Mesendoderm (in vitro differentiated cells): ENCODE data around the gene PXN.

Experiments
- DNase-seq: peaks from one replicate; pipeline ENCODE4 v3.0.0; 2013
- H2AK5ac ChIP-seq: 2 replicates; pipeline ENCODE4 v1.6.1; 2013; ENCODE audit warnings: low read length, inconsistent platforms
- H2BK120ac ChIP-seq: 2 replicates; pipeline ENCODE4 v1.6.1; 2013; ENCODE audit warnings: low read depth, mild to moderate bottlenecking, low read length, moderate library complexity, mixed read lengths
- H2BK15ac ChIP-seq: replicated peaks from 2 replicates; pipeline ENCODE4 v1.6.1; 2013; ENCODE audit warnings: low read depth, mild to moderate bottlenecking, moderate library complexity
- H2BK5ac ChIP-seq: 2 replicates; pipeline ENCODE4 v1.6.1; 2013; ENCODE audit warnings: low read length, inconsistent platforms
- H3K18ac ChIP-seq: 2 replicates; pipeline ENCODE4 v1.6.1; 2013; ENCODE audit warnings: mild to moderate bottlenecking, low read length, mixed read lengths
- H3K23ac ChIP-seq: one replicate; pipeline ENCODE4 v1.6.1; 2013; ENCODE audit warnings: low read length
- H3K27ac ChIP-seq: 2 replicates; pipeline ENCODE4 v1.5.1; 2013; ENCODE audit warnings: low read depth, mild to moderate bottlenecking, inconsistent platforms, low read length, moderate library complexity
- H3K27me3 ChIP-seq: 2 replicates; pipeline ENCODE4 v1.6.1; 2013; ENCODE audit warnings: low read length, control low read depth, mild to moderate bottlenecking, inconsistent platforms; ENCODE audit not compliant: insufficient read depth, poor library complexity
- H3K36me3 ChIP-seq: 2 replicates; pipeline ENCODE4 v1.6.1; 2013; ENCODE audit warnings: low read length, inconsistent platforms; ENCODE audit not compliant: control insufficient read depth, insufficient read depth
- H3K4ac ChIP-seq: one replicate; pipeline ENCODE4 v1.6.1; 2013; ENCODE audit warnings: low read depth, mild to moderate bottlenecking, low read length, moderate library complexity
- H3K4me1 ChIP-seq: 2 replicates; pipeline ENCODE4 v1.6.1; 2013; ENCODE audit warnings: low read depth, low read length, inconsistent platforms; ENCODE audit not compliant: control insufficient read depth
- H3K4me2 ChIP-seq: 2 replicates; pipeline ENCODE4 v1.6.1; 2013; ENCODE audit warnings: low read length
- H3K4me3 ChIP-seq: 2 replicates; pipeline ENCODE4 v1.5.1; 2013; ENCODE audit warnings: mild to moderate bottlenecking, low read length
- H3K56ac ChIP-seq: one replicate; pipeline ENCODE4 v1.6.1; 2013; ENCODE audit warnings: low read length
- H3K79me1 ChIP-seq: 2 replicates; pipeline ENCODE4 v1.6.1; 2013; ENCODE audit warnings: low read length, inconsistent platforms
- H3K79me2 ChIP-seq: 2 replicates; pipeline ENCODE4 v1.6.1; 2013; ENCODE audit warnings: mild to moderate bottlenecking, low read length; ENCODE audit not compliant: control insufficient read depth, insufficient read depth
- H3K9ac ChIP-seq: 2 replicates; pipeline ENCODE4 v1.6.1; 2013; ENCODE audit warnings: low read length, inconsistent platforms
- H4K5ac ChIP-seq: one replicate; pipeline ENCODE4 v1.6.1; 2013; ENCODE audit warnings: low read length
- H4K8ac ChIP-seq: one replicate; pipeline ENCODE4 v1.6.1; 2013; ENCODE audit warnings: low read depth, mild to moderate bottlenecking, control low read depth, low read length, moderate library complexity
- WGBS: extraction: QIAGEN DNeasy Blood & Tissue Kit; methylation state at CpG from one replicate; pipeline ENCODE4 v1.1.7; 2013; ENCODE audit warnings: low lambda C conversion rate, missing lambda C conversion rate; ENCODE audit not compliant: insufficient coverage; ENCODE audit errors: extremely low coverage; 5-methylcytosine and 5-hydroxymethylcytosine counted together

The PXN gene

DNA sequence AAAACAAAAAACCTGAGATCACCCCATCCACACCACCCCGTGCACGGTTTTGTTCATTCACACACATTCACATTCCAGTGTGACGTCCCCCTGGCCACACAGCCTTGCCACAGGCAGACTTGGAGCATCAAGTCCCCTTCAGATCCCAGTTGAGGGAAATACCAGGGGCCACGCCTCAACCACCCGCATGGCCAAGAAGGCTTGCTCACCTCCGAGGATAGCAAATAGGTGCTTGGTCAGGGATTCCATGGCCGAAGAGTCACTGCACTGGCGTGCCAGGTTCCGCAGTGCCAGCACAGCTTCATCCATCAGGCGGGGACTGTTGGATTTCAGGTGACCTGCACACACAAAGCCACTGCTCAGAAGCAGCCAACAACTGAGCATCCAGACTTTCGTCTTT lies 90.0 kb downstream of the PXN start:
- Histone ChIP-seq H3K27me3 (no peaks in the 10 kb centered on the region), H4K5ac (no peak overlapping the region), H3K9ac (no peak overlapping the region), H3K4me1 (no peaks in the 10 kb centered on the region), H4K8ac (no peak overlapping the region), H3K36me3 (peaks cover 33% of the 10 kb centered on the region), H2AK5ac (no peak overlapping the region), H3K18ac (no peak overlapping the region), H3K4ac (no peak overlapping the region), H2BK120ac (no peak overlapping the region), H3K79me2 (no peaks in the 10 kb centered on the region), H3K79me1 (peaks cover 2% of the 10 kb centered on the region), H3K4me2 (no peak overlapping the region), H3K27ac (no peak overlapping the region), H2BK5ac (no peak overlapping the region), H3K23ac (no peak overlapping the region), H3K4me3 (no peak overlapping the region), H2BK15ac (no peak overlapping the region), H3K56ac (no peak overlapping the region)
- no peak for DNase-seq
- WGBS: no CpG with 5 or more reads among the region's 11 CpGs

DNA sequence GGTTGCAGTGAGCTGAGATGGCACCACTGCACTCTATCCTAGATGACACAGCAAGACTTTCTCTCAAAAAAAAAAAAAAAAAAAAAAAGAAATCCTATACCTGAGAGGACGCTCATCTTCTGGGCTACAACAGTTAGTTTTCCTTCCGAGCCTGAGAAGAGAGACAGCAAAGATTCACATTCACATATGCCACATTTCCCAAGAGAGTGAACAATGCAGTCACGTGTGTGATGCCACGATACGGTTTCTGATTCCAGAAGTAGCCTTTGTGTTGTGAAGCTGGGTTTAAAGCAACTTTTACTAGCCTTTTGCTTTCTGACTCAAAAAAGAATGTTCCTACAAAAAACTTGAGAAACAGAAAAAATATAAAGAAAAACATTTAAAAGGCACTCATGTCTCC lies 90.5 kb downstream of the PXN start:
- Histone ChIP-seq H3K56ac (no peak overlapping the region), H3K23ac (no peak overlapping the region), H3K36me3 (peaks cover 34% of the 10 kb centered on the region), H3K4me2 (no peak overlapping the region), H3K79me1 (peaks cover 2% of the 10 kb centered on the region), H2AK5ac (no peak overlapping the region), H3K27ac (no peak overlapping the region), H2BK15ac (no peak overlapping the region), H3K79me2 (no peaks in the 10 kb centered on the region), H3K4me1 (no peaks in the 10 kb centered on the region), H2BK5ac (no peak overlapping the region), H4K5ac (no peak overlapping the region), H4K8ac (no peak overlapping the region), H2BK120ac (no peak overlapping the region), H3K4ac (no peak overlapping the region), H3K4me3 (no peak overlapping the region), H3K27me3 (no peaks in the 10 kb centered on the region), H3K9ac (no peak overlapping the region), H3K18ac (no peak overlapping the region)
- no CpG with 5 or more reads among the region's 5 CpGs for WGBS
- no peak for DNase-seq

DNA sequence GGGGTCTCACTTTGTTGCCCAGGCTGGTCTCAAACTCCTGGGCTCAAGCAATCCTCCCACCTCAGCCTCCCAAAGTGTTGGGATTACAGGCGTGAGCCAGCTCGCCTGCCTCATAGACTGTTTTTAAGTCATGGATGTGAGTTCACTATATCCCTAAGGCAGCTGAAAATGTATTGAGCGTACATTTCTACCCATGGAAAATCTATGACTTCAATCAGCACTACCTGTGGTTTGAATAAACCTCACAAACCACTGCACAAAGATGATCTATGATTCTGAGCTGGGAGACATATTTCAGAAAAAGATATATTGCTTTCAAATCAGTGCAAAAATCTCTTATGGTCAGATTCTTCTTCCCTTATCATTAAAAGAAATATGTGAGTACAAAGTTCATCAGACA lies 93.5 kb downstream of the PXN start:
- no peak overlapping the region for H3K23ac ChIP-seq
- no peak overlapping the region for H3K18ac ChIP-seq
- no peak overlapping the region for H4K5ac ChIP-seq
- H4K8ac ChIP-seq: no peak overlapping the region
- H2AK5ac ChIP-seq: no peak overlapping the region
- no peak overlapping the region for H3K56ac ChIP-seq
- H2BK5ac ChIP-seq: no peak overlapping the region
- H3K27me3 ChIP-seq: no peaks in the 10 kb centered on the region
- H2BK120ac ChIP-seq: no peak overlapping the region
- DNase-seq: no peak
- H3K4me1 ChIP-seq: no peaks in the 10 kb centered on the region
- peaks cover 30% of the 10 kb centered on the region for H3K36me3 ChIP-seq
- no peak overlapping the region for H3K4me3 ChIP-seq
- no peaks in the 10 kb centered on the region for H3K79me1 ChIP-seq
- H3K9ac ChIP-seq: no peak overlapping the region
- H3K4me2 ChIP-seq: no peak overlapping the region
- WGBS: no CpG with 5 or more reads among the region's 3 CpGs
- H3K4ac ChIP-seq: no peak overlapping the region
- no peaks in the 10 kb centered on the region for H3K79me2 ChIP-seq
- H3K27ac ChIP-seq: no peak overlapping the region
- H2BK15ac ChIP-seq: no peak overlapping the region

DNA sequence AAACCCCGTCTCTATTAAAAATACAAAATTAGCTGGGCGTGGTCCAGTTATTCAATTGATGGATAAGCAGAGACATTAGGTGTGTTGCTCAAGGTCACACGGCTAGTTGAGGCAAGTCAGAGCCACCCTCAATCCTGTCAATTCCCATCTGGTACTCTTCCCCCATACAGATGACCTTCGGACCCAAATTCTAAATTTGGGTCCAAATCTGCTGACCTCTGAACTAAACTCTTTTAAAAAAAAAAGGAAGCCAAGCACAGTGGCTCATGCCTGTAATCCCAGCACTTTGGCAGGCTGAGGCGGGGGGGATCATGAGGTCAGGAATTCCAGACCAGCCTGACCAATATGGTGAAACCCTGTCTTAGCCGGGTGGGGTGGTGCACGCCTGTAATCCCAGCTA lies 94.9 kb downstream of the PXN start:
- H4K8ac ChIP-seq: no peak overlapping the region
- H2BK5ac ChIP-seq: no peak overlapping the region
- no peak overlapping the region for H3K4me2 ChIP-seq
- no peak overlapping the region for H2BK15ac ChIP-seq
- no peaks in the 10 kb centered on the region for H3K79me2 ChIP-seq
- H3K4ac ChIP-seq: no peak overlapping the region
- H3K4me3 ChIP-seq: no peak overlapping the region
- H3K36me3 ChIP-seq: peaks cover 22% of the 10 kb centered on the region
- WGBS: no CpG with 5 or more reads among the region's 7 CpGs
- no peak overlapping the region for H3K56ac ChIP-seq
- H4K5ac ChIP-seq: no peak overlapping the region
- H3K27me3 ChIP-seq: no peaks in the 10 kb centered on the region
- H3K9ac ChIP-seq: no peak overlapping the region
- DNase-seq: no peak
- no peak overlapping the region for H3K18ac ChIP-seq
- no peak overlapping the region for H3K23ac ChIP-seq
- H3K79me1 ChIP-seq: no peaks in the 10 kb centered on the region
- no peak overlapping the region for H2AK5ac ChIP-seq
- H3K4me1 ChIP-seq: no peaks in the 10 kb centered on the region
- H2BK120ac ChIP-seq: no peak overlapping the region
- H3K27ac ChIP-seq: no peak overlapping the region

DNA sequence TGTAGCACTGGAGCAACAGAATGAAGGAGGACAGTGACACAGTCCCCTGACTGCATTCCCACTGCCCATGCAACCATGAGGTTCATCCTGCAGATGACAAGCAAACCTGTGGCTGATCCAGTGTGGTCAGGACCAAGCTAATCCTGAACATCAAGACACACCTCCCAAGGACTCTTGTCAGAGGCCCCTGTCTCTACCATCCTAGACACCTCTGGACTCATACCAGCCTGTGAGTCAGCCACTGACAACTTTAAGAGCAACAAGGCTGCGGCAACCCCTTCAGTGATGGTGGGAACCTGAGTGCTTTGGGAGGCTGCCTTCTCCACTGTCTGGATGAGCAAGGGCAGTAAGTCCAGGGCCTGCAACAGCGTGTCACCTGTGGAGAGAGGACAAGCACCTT lies 95.6 kb downstream of the PXN start:
- no peak overlapping the region for H2AK5ac ChIP-seq
- no peaks in the 10 kb centered on the region for H3K79me1 ChIP-seq
- H2BK15ac ChIP-seq: no peak overlapping the region
- peaks cover 19% of the 10 kb centered on the region for H3K36me3 ChIP-seq
- H2BK5ac ChIP-seq: no peak overlapping the region
- H3K27ac ChIP-seq: no peak overlapping the region
- WGBS: no CpG with 5 or more reads among the region's 2 CpGs
- H4K8ac ChIP-seq: no peak overlapping the region
- H4K5ac ChIP-seq: no peak overlapping the region
- no peaks in the 10 kb centered on the region for H3K79me2 ChIP-seq
- H3K9ac ChIP-seq: no peak overlapping the region
- no peaks in the 10 kb centered on the region for H3K27me3 ChIP-seq
- H3K4me2 ChIP-seq: no peak overlapping the region
- H3K18ac ChIP-seq: no peak overlapping the region
- no peak overlapping the region for H3K4ac ChIP-seq
- H3K23ac ChIP-seq: no peak overlapping the region
- no peak overlapping the region for H3K4me3 ChIP-seq
- no peak overlapping the region for H2BK120ac ChIP-seq
- no peak overlapping the region for H3K56ac ChIP-seq
- no peak for DNase-seq
- no peaks in the 10 kb centered on the region for H3K4me1 ChIP-seq

DNA sequence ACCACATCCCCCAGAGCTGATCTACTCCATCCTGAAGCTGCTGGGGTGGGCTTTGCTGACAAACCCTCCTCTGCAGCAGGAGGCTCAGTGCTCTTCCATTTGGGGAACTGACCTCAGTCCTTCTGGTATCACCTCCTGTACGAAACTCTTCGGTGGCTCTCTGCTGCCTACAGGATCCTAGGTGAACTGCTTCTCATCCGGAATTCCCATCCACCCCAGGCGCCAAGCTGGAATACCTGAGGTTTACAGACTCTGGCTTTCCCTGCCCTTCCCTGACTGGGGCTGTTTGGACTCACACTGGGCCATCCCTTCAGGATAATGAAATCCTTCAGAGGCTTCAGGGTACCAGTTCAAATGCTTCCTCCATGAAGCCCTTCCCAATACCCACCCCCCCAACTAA lies 97.2 kb downstream of the PXN start:
- H3K27me3 ChIP-seq: no peaks in the 10 kb centered on the region
- H2BK15ac ChIP-seq: no peak overlapping the region
- H4K8ac ChIP-seq: no peak overlapping the region
- no peaks in the 10 kb centered on the region for H3K79me2 ChIP-seq
- no peak overlapping the region for H4K5ac ChIP-seq
- H3K4ac ChIP-seq: no peak overlapping the region
- no peak overlapping the region for H3K4me2 ChIP-seq
- no peak overlapping the region for H3K56ac ChIP-seq
- H2BK120ac ChIP-seq: no peak overlapping the region
- H3K79me1 ChIP-seq: no peaks in the 10 kb centered on the region
- DNase-seq: no peak
- no peak overlapping the region for H3K9ac ChIP-seq
- H3K4me3 ChIP-seq: no peak overlapping the region
- H3K18ac ChIP-seq: no peak overlapping the region
- no CpG with 5 or more reads among the region's 4 CpGs for WGBS
- peaks cover 13% of the 10 kb centered on the region for H3K36me3 ChIP-seq
- H2BK5ac ChIP-seq: no peak overlapping the region
- no peak overlapping the region for H3K23ac ChIP-seq
- no peaks in the 10 kb centered on the region for H3K4me1 ChIP-seq
- H2AK5ac ChIP-seq: no peak overlapping the region
- H3K27ac ChIP-seq: no peak overlapping the region
